Measurements from ENCODE around the gene CCDC187. TPM values are rescaled to one million over a fixed set of nuclear protein-coding genes. Genes with fewer than 3 reads are reported as not detected.
A peak's percentile ranks its signal among the peaks of the same experiment; 100 is the strongest.

CCDC187 gene
- total and polyA plus RNA-seq, 2 of the 13 experiments (the other 11 are each of a cell fraction or from before 2014, with no cell fraction given), result 0.03 to 0.13 TPM

- TF ChIP-seq MBD4 (IDR thresholded peaks at IDR 0.05; ENCODE audit: borderline replicate concordance, low read length), result no peak
These were observed 77.0 kb downstream of the CCDC187 start (continued) for GRCh38 chr9:136226680-136227407.

GRCh38 chr9:136225748-136226679 lies 77.9 kb downstream of the CCDC187 start:
- FAIRE-seq (peak; percentile 66), DNase-seq (ENCODE audit: low spot score) (peak; percentile 44), ATAC-seq (peak; percentile 95)
- H3K27ac ChIP-seq (ENCODE audit: extremely low read length, insufficient read depth, low read length), result no peak overlapping the region
- intact Hi-C loops (cut with micrococcal nuclease; ENCODE audit: unreplicated experiment) (no loop called here), in situ Hi-C loops (cut with HindIII; ENCODE audit: extremely low pct_ligation_motif_present, low pct_unique_long_range_greater_than_20kb) (no loop called here)
- CTCF ChIA-PET (ENCODE audit: low intra/inter-chr PET ratio, low total read pairs), result interaction anchor here (1.0 to 1.9 kb wide), 4 partner anchors 56 to 93 kb away, joined by 3 to 7 read pairs (median 6); no protein-coding TSS in a partner anchor
- H3K9ac ChIP-seq (ENCODE audit: insufficient read depth, low read depth, low read length), result no peak overlapping the region
- H2AFZ ChIP-seq (ENCODE audit: low read length), result no peak overlapping the region
- peaks cover 34 to 64% of the 10 kb centered on the region in 2 experiments for H3K36me3 ChIP-seq (replicated peaks in 1 of 2; ENCODE audit: control insufficient read depth in 1 of 2, insufficient read depth in 2 of 2, low read length in 2 of 2)
- POLR2A ChIA-PET, result no interaction called here
- no peaks in the 10 kb centered on the region for H3K27me3 ChIP-seq (ENCODE audit: control insufficient read depth in 1 of 2, insufficient read depth in 2 of 2, low read length in 2 of 2)
- no peak overlapping the region for H3K4me3 ChIP-seq (replicated peaks in 1 of 3; ENCODE audit: insufficient read depth in 1 of 3, low read depth in 2 of 3, low read length in 3 of 3)
- no TSS peak for BruUV-seq (replicated peaks)
- WGBS (ENCODE audit: low lambda C conversion rate), result 91% methylated on average over 18 of the region's 30 CpGs
- peaks cover 54% of the 10 kb centered on the region for H4K20me1 ChIP-seq (ENCODE audit: insufficient read depth, low read length)
- H3K9me3 ChIP-seq (ENCODE audit: low read length), result no peaks in the 10 kb centered on the region
- H3K4me2 ChIP-seq (ENCODE audit: low read depth, low read length), result no peak overlapping the region
- no peaks in the 10 kb centered on the region for H3K4me1 ChIP-seq (ENCODE audit: insufficient read depth, low read length)
- H3K79me2 ChIP-seq (ENCODE audit: insufficient read depth, low read length), result peaks cover 35% of the 10 kb centered on the region
- TF ChIP-seq SMAD1 (CRISPR knock-in tag; IDR thresholded peaks at IDR 0.05; ENCODE audit: borderline replicate concordance, low read depth) (peak; percentile 46; the same call in 1 of the 2 replicates), ZFY (CRISPR knock-in tag; IDR thresholded peaks at IDR 0.05) (0 out of 2 replicates have a peak, but pooled peaks have one; percentile 18), MYC (CRISPR knock-in tag; IDR thresholded peaks at IDR 0.05; ENCODE audit: borderline replicate concordance) (peak; percentile 23; the same call in 1 of the 2 replicates), ZNF839 (CRISPR knock-in tag; IDR thresholded peaks at IDR 0.05; ENCODE audit: borderline replicate concordance) (0 out of 2 replicates have a peak, but pooled peaks have one; percentile 46), PAWR (CRISPR knock-in tag; IDR thresholded peaks at IDR 0.05; ENCODE audit: borderline replicate concordance) (no peak), ZSCAN25 (CRISPR knock-in tag; IDR thresholded peaks at IDR 0.05) (0 out of 2 replicates have a peak, but pooled peaks have one; percentile 39), ZNF281 (CRISPR knock-in tag; IDR thresholded peaks at IDR 0.05; ENCODE audit: borderline replicate concordance) (no peak), CREB3 (CRISPR knock-in tag; IDR thresholded peaks at IDR 0.05) (no peak), XRCC5 (optimal IDR thresholded peaks at IDR 0.05; ENCODE audit: low read length) (peak; percentile 84), STAG1 (CRISPR knock-in tag; IDR thresholded peaks at IDR 0.05) (peak; percentile 78), TEAD3 (CRISPR knock-in tag; optimal IDR thresholded peaks at IDR 0.05; ENCODE audit: borderline replicate concordance) (peak; percentile 96), KDM2A (CRISPR knock-in tag; IDR thresholded peaks at IDR 0.05; ENCODE audit: borderline replicate concordance, low read depth) (peak; percentile 65; the same call in 1 of the 2 replicates), FOSL2 (CRISPR knock-in tag; IDR thresholded peaks at IDR 0.05) (0 out of 2 replicates have a peak, but pooled peaks have one; percentile 23), SP1 (IDR thresholded peaks at IDR 0.05) (no peak), SP1 (CRISPR knock-in tag; IDR thresholded peaks at IDR 0.05) (no peak), TOE1 (CRISPR knock-in tag; IDR thresholded peaks at IDR 0.05) (no peak), ZBTB38 (CRISPR knock-in tag; IDR thresholded peaks at IDR 0.05) (peak; percentile 42; the same call in 1 of the 2 replicates)
